Gastroesophageal sphincter (tissue), 4 donors: ENCODE measurements around the gene HMOX1. TPM values are rescaled to one million over a fixed set of nuclear protein-coding genes. Genes with fewer than 3 reads are reported as not detected.

Source experiments
- ATAC-seq: fragments of 150-250 bp; one replicate; pipeline ENCODE4 v1.9.1; 2016; ENCODE audit warnings: mild to moderate bottlenecking, moderate library complexity
- H3K27ac ChIP-seq, 4 donors: fragments of 200-600 bp; sonication (generic) in 3 of 4; 1 replicate in 3 of 4; 2 replicates in 1 of 4; pipeline ENCODE4 v1.5.1; 2016 to 2019
- H3K27me3 ChIP-seq: fragments of 200-600 bp; sonication (generic); one replicate; pipeline ENCODE4 v1.5.1; 2019
- H3K36me3 ChIP-seq, 2 donors: fragments of 200-600 bp; sonication (generic); one replicate each; pipeline ENCODE4 v1.5.1; 2019; ENCODE audit warnings: control low read depth in 1 of 2
- H3K4me1 ChIP-seq, 3 donors: fragments of 200-600 bp; sonication (generic); 1 replicate in 2 of 3; 2 replicates in 1 of 3; pipeline ENCODE4 v1.5.1; 2016 to 2019; ENCODE audit warnings: control low read depth in 2 of 3
- H3K4me3 ChIP-seq, 2 donors: fragments of 200-600 bp; sonication (generic); one replicate each; pipeline ENCODE4 v1.5.1; 2019; ENCODE audit warnings: mild to moderate bottlenecking in 1 of 2, moderate library complexity in 1 of 2
- H3K9me3 ChIP-seq, 3 donors: fragments of 200-600 bp; sonication (generic); one replicate each; pipeline ENCODE4 v1.5.1; 2017 to 2019; ENCODE audit warnings: control low read depth in 2 of 3
- EP300 ChIP-seq: sonication (generic); formaldehyde crosslinking; IDR thresholded peaks from one replicate; pipeline ENCODE4 v1.6.1; 2017; ENCODE audit warnings: antibody characterized with exemption, mild to moderate bottlenecking
- POLR2A ChIP-seq, 2 donors: fragments of 450-650 bp; IDR thresholded peaks; one replicate each; pipeline ENCODE4 v1.6.1; 2017; ENCODE audit warnings: antibody characterized with exemption in 2 of 2, mild to moderate bottlenecking in 2 of 2, moderate library complexity in 1 of 2
- POLR2AphosphoS5 ChIP-seq: sonication (generic); formaldehyde crosslinking; IDR thresholded peaks from one replicate; pipeline ENCODE4 v1.6.1; 2017; ENCODE audit warnings: antibody characterized with exemption
- WGBS, 2 donors: methylation state at CpG; one replicate each; pipeline ENCODE4 v1.1.5; 2018; ENCODE audit warnings: low coverage in 1 of 2; 5-methylcytosine and 5-hydroxymethylcytosine counted together
- total RNA-seq, 4 donors: library from RNA; depleted of rRNA; stranded (reverse); fragments of >200 nt; gene quantifications; one replicate each; pipeline ENCODE4 v1.1.0, GENCODE V29; 2016
- TF ChIP-seq, protein P1 (sequence below), 4 experiments: fragments of 200-600 bp in 2 of 4; fragments of 450-650 bp in 2 of 4; sonication (generic) in 1 of 4; IDR thresholded peaks; one replicate each; pipeline ENCODE4 v1.5.1; 2017 to 2019; ENCODE audit warnings: antibody characterized with exemption in 4 of 4, mild to moderate bottlenecking in 2 of 4, moderate library complexity in 2 of 4

The HMOX1 gene
- total RNA-seq, 4 donors from 2014 or later: 3.0 to 317 (median 12.7) TPM

DNA sequence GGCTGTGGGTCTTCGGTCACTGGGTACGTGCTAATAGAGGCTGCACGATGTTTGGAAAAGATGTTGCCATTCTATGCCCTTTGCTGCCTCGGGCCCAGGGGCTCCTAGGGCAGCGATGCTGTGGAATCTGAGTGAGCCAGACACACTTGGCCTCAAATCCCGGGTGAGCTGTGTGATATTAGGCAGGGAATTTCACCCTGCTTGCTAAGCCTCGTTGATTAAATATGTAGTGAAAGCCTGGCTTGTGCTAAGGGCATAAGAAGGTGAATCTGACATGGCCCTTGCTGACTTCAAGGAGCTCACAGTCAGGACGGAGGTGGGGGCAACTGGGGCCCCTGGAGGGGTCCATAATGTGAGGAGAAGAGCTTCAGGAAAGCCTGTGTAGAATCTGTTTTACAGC, 5.4 kb upstream of the HMOX1 start:
- ATAC-seq: no peak
- 40 to 71% methylated on average over 1 to 7 of the region's 8 CpGs for WGBS, 2 donors
- Histone ChIP-seq H3K27me3 (no peaks in the 10 kb centered on the region), H3K9me3 (no peaks in the 10 kb centered on the region), H3K36me3 (no peaks in the 10 kb centered on the region), H3K4me3 (no peak overlapping the region), H3K4me1 (peaks cover 0 to 41% (median 19%) of the 10 kb centered on the region in 3 donors), H3K27ac (no peak overlapping the region)
- TF ChIP-seq EP300 (no peak), POLR2A (IDR thresholded peaks at IDR 0.05) (no peak), POLR2AphosphoS5 (no peak)
- TF ChIP-seq, protein P1, sequence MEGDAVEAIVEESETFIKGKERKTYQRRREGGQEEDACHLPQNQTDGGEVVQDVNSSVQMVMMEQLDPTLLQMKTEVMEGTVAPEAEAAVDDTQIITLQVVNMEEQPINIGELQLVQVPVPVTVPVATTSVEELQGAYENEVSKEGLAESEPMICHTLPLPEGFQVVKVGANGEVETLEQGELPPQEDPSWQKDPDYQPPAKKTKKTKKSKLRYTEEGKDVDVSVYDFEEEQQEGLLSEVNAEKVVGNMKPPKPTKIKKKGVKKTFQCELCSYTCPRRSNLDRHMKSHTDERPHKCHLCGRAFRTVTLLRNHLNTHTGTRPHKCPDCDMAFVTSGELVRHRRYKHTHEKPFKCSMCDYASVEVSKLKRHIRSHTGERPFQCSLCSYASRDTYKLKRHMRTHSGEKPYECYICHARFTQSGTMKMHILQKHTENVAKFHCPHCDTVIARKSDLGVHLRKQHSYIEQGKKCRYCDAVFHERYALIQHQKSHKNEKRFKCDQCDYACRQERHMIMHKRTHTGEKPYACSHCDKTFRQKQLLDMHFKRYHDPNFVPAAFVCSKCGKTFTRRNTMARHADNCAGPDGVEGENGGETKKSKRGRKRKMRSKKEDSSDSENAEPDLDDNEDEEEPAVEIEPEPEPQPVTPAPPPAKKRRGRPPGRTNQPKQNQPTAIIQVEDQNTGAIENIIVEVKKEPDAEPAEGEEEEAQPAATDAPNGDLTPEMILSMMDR (IDR thresholded peaks at IDR 0.05): no peak

DNA sequence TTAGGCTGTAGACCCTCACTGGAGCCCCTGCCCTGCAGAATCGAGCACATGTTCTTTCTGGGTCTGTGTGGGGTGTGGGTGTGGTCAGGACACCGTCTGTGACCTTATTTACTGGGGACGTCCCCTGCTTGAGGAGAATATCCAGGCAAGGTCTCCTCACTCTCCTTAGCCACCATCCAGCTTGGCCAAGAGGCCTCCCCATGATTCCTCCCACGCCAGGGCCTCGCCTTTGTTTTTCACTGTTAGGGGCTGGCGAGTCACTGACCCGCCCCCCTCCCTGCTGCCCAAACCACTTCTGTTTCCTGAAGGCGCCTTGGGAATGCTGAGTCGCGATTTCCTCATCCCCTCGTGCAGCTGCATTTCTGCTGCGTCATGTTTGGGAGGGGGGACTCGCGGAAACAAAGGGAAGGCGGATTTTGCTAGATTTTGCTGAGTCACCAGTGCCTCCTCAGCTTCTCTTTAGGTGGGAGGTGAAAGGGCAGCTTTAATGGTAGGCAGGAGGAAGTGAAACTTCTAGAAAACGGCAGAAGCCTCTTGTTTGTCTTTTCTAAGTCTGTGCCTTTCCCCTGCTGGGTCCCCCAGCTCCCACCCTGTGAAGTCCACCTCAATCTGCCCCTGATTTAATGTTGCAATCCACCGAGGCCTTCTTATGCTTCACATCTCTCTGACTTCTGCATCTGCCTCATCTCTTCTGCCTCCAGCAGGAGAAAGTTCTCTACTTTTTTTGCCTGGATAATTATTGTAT, 4.0 kb upstream of the HMOX1 start:
- ATAC-seq: peak; percentile 73
- H3K27me3 ChIP-seq: no peaks in the 10 kb centered on the region
- peak overlapping the region; percentile 14 to 81 (median 74) for H3K27ac ChIP-seq
- TF ChIP-seq EP300 (no peak), POLR2AphosphoS5 (peak; percentile 93)
- TF ChIP-seq, protein P1 (IDR thresholded peaks at IDR 0.05): peak in 1 of 4 experiments; percentile 4
- no peaks in the 10 kb centered on the region for H3K36me3 ChIP-seq
- 9 to 24% methylated on average over 3 to 8 of the region's 17 CpGs for WGBS, 2 donors
- peaks cover 0 to 49% (median 26%) of the 10 kb centered on the region in 3 donors for H3K4me1 ChIP-seq
- no peak overlapping the region for H3K4me3 ChIP-seq
- H3K9me3 ChIP-seq: no peaks in the 10 kb centered on the region

DNA sequence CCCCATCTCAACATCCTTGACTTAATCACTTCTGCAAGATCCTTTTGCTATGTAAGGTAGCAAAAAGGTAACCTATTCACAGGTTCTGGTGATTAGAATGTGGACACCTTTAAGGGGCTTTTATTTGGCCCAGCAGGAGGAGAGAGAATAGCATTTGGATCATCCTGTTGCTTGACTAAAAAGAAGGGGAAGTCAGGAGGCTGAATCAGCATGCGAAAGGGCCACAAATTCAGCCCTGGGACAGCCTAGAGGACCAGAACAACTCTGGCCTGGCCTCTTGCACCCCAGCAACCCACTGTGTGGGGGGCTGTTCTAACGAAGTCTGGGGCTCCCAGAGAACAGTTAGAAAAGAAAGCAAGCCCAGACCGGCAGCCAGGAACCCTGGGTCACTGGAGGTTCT, 3.2 kb upstream of the HMOX1 start:
- H3K4me1 ChIP-seq: peaks cover 0 to 47% (median 22%) of the 10 kb centered on the region in 3 donors
- no peaks in the 10 kb centered on the region for H3K27me3 ChIP-seq
- peak overlapping the region in 3 of 4 donors; percentile 71 to 81 (median 78) for H3K27ac ChIP-seq
- no CpG with 5 or more reads among the region's 3 CpGs for WGBS, 2 donors
- no peak for TF ChIP-seq EP300
- TF ChIP-seq POLR2AphosphoS5: no peak
- TF ChIP-seq, protein P1 (IDR thresholded peaks at IDR 0.05): no peak
- TF ChIP-seq POLR2A (IDR thresholded peaks at IDR 0.05): no peak
- H3K4me3 ChIP-seq: no peak overlapping the region
- H3K9me3 ChIP-seq: no peaks in the 10 kb centered on the region
- ATAC-seq: no peak
- no peaks in the 10 kb centered on the region for H3K36me3 ChIP-seq

DNA sequence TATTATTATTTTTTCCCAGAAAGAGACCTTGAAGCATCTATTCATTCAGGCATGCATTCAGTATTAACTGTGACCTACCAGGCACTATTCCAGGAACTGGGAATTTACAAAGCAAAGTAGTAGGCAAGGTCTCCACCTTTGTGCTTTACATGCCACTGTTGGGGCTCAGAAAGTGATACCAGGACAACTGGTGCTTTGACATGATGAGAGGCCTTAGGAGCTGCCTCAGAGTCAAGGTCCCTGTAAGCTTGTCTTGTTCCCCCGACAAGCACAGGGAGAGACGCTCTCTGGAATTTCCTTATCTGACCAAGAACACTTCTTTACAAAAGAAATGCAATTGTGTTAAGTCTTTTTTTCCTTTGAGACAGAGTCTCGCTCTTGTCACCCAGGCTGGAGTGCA, 2.3 kb upstream of the HMOX1 start:
- 90 to 91% methylated on average over 3 of the region's 3 CpGs for WGBS, 2 donors
- Histone ChIP-seq H3K4me3 (no peak overlapping the region), H3K27me3 (no peaks in the 10 kb centered on the region), H3K4me1 (peaks cover 0 to 55% (median 22%) of the 10 kb centered on the region in 3 donors), H3K9me3 (no peaks in the 10 kb centered on the region), H3K36me3 (peaks cover 0 to 5% of the 10 kb centered on the region in 2 donors), H3K27ac (no peak overlapping the region)
- TF ChIP-seq EP300: no peak
- TF ChIP-seq POLR2AphosphoS5: no peak
- TF ChIP-seq, protein P1 (IDR thresholded peaks at IDR 0.05): no peak
- no peak for TF ChIP-seq POLR2A (IDR thresholded peaks at IDR 0.05)
- no peak for ATAC-seq
